ENCODE results near the gene FAM89A. TPM values are rescaled to one million over a fixed set of nuclear protein-coding genes. Genes with fewer than 3 reads are reported as not detected.

The FAM89A gene
- total and polyA plus RNA-seq, 9 of the 15 experiments (the other 6 are each of a cell fraction or from before 2014, with no cell fraction given): 8.7 to 66.2 (median 43.3) TPM

DNA sequence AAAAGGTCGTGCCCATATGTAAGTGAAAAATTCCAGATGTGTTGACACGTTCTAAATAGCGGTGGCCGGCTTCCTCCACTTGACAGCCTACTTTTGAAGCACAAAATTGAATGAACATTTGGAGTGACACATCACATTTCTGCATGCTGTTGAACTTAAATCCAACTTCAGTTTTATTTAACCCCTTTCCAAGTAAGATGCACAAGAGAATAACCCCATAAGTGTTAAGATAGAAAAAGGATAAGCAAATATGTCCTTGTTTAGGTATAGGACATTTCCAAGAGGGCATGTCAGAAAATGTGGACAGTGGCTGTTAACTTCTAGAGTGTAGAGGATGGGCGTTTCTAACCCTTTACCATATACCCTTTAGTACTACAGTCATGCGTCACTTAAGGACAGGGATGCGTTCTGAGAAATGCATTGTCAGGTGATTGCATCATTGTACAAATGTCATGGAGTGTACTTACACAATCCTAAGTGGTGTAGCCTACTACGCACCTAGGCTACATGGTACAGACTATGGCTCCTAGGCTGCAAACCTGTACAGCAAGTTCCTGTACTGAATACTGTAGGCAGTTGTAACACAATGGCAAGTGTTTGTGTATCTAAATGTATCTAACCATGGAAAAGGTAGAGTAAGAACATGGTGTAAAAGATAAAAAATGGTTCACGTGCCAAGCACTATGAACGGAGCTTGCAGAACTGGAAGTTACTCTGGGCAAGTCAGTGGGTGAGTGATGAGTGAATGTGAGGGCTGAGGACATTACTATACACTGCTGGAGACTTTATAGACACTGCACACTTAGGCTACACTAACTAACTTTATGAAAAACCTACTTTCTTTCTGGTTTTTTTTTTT, 9.3 kb upstream of the FAM89A start (continued):
- peak; percentile 63; the same call in 1 of the 2 replicates for TF ChIP-seq ZNF644 (tag; IDR thresholded peaks at IDR 0.05; ENCODE audit: low read depth)
- TF ChIP-seq ZNF175 (CRISPR knock-in tag; IDR thresholded peaks at IDR 0.05; ENCODE audit: low read depth): peak; percentile 97
- TF ChIP-seq YBX1 (IDR thresholded peaks at IDR 0.05): no peak
- no peak for TF ChIP-seq MITF (IDR thresholded peaks at IDR 0.05)
- TF ChIP-seq TCF7 (IDR thresholded peaks at IDR 0.05; ENCODE audit: borderline replicate concordance): no peak
- TF ChIP-seq SIN3B (IDR thresholded peaks at IDR 0.05; ENCODE audit: low read depth): no peak
- no peak for TF ChIP-seq SUPT5H (IDR thresholded peaks at IDR 0.05)
- peak; percentile 99 for TF ChIP-seq CXXC5 (CRISPR knock-in tag; IDR thresholded peaks at IDR 0.05)
- TF ChIP-seq NUFIP1 (IDR thresholded peaks at IDR 0.05; ENCODE audit: partially characterized antibody): peak; percentile 24
- no peak for TF ChIP-seq ZNF551 (CRISPR knock-in tag; IDR thresholded peaks at IDR 0.05)
- no peak for TF ChIP-seq TAF1 (IDR thresholded peaks at IDR 0.05; ENCODE audit: control insufficient read depth, extremely low read depth, insufficient read depth, low read length, severe bottlenecking)
- TF ChIP-seq XRCC5 (IDR thresholded peaks at IDR 0.05; ENCODE audit: low read depth, low read length): no peak
- TF ChIP-seq PTTG1 (tag; IDR thresholded peaks at IDR 0.05; ENCODE audit: low read depth): peak; percentile 82
- peak; percentile 77; the same call in 1 of the 2 replicates for TF ChIP-seq FOXJ2 (tag; IDR thresholded peaks at IDR 0.05)
- no peak for TF ChIP-seq CUX1 (CRISPR knock-in tag; IDR thresholded peaks at IDR 0.05)
- TF ChIP-seq, protein P1, sequence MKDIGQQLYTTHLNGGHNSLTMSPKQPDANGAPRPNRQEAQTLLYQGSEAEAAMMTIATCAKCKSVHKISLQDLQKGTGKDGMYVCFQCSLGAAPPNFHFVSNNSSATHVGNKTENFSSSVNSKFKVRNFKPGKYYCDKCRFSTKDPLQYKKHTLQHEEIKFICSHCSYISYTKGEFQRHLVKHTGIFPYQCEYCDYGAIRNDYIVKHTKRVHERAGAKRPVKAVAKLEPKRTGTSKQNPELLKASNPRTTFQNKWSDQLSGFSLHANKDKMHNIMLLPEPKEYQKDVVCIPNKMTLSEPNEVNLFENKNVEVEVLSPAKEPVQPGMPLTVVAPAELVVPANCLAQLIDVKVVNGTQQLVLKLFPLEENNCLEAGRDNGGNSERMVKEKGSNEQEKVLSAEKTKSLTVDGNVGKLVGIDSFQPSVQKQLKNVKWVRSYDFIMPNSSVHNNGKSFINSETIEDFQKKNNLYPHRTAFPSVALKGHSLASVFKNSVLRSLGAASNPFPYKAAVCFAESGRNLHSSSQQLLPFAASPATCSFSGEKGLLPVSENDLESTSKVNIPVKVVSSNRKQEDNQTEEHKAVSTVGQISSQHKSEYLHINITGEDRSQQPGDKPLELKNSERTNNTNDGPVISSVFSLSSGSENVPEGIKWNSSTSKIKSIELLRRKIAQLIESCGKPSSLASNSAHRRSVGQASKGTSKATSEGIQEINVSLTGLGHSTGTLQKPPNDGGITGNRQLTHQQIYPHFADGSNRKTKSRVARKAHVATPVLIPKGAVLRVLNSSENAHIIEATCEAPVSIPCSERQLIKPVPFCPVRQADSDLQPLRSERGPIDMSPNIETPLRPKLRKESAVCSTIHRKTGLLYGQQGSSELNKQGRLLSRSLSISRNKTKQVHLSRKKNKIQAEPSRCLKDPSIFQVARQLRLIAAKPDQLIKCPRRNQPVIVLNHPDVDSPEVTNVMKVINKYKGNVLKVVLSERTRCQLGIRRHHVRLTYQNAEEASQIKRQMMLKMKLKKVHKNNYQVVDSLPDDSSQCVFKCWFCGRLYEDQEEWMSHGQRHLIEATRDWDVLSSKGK (CRISPR knock-in tag; IDR thresholded peaks at IDR 0.05): no peak
- TF ChIP-seq WHSC1 (IDR thresholded peaks at IDR 0.05; ENCODE audit: low read length): no peak
- TF ChIP-seq ZNF197 (CRISPR knock-in tag; IDR thresholded peaks at IDR 0.05; ENCODE audit: low read depth): peak; percentile 66; the same call in 1 of the 2 replicates

Data from K562 (cell line).